ENCODE data around the gene PET117. TPM values are rescaled to one million over a fixed set of nuclear protein-coding genes. Genes with fewer than 3 reads are reported as not detected.
"Not testable (repeated sequence)": the region's sequence is repeated elsewhere in the genome, so short reads cannot be mapped to it uniquely, and the experiment has no call there.

Gene PET117
- total and polyA plus RNA-seq, 7 donors = 13.2 to 29.4 (median 18.0) TPM

GRCh38 chr20:18174906-18175683, 37.4 kb downstream of the PET117 start:
- peaks cover 0 to 9% of the 10 kb centered on the region in 2 donors for H3K36me3 ChIP-seq (ENCODE audit: insufficient read depth in 1 of 2, low read depth in 1 of 2)
- H3K27ac ChIP-seq = no peak overlapping the region
- intact Hi-C loops (cut with DNase I) = no loop called here
- ATAC-seq (no peak), DNase-seq (no peak)
- no peaks in the 10 kb centered on the region for H3K27me3 ChIP-seq (ENCODE audit: insufficient read depth in 3 of 3, low read length in 2 of 3)
- no peak overlapping the region for H3K4me3 ChIP-seq
- WGBS, 3 donors = 93 to 96% (median 94%) methylated on average over 14 of the region's 14 CpGs
- peaks cover 2% of the 10 kb centered on the region for H3K9me3 ChIP-seq
- TF ChIP-seq CTCF (IDR thresholded peaks at IDR 0.05) = no peak
- H3K4me1 ChIP-seq = no peaks in the 10 kb centered on the region

GRCh38 chr20:18176318-18176785, 38.7 kb downstream of the PET117 start:
- Histone ChIP-seq H3K9me3 (peaks cover 7% of the 10 kb centered on the region), H3K4me1 (no peaks in the 10 kb centered on the region), H3K27ac (no peak overlapping the region), H3K4me3 (no peak overlapping the region), H3K27me3 (ENCODE audit: insufficient read depth in 3 of 3, low read length in 2 of 3) (no peaks in the 10 kb centered on the region), H3K36me3 (ENCODE audit: insufficient read depth in 1 of 2, low read depth in 1 of 2) (peaks cover 0 to 7% of the 10 kb centered on the region in 2 donors)
- no peak for DNase-seq
- TF ChIP-seq CTCF (IDR thresholded peaks at IDR 0.05) = no peak
- ATAC-seq = no peak
- WGBS, 3 donors = 80 to 90% (median 87%) methylated on average over 8 of the region's 8 CpGs
- intact Hi-C loops (cut with DNase I) = no loop called here

GRCh38 chr20:18180366-18180765, 42.7 kb downstream of the PET117 start:
- not testable (repeated sequence) for ATAC-seq
- H3K36me3 ChIP-seq (ENCODE audit: insufficient read depth in 1 of 2, low read depth in 1 of 2) = peaks cover 0 to 39% of the 10 kb centered on the region in 2 donors

GRCh38 chr20:18180815-18181214, 43.2 kb downstream of the PET117 start:
- H3K9me3 ChIP-seq = peaks cover 7% of the 10 kb centered on the region
- no peaks in the 10 kb centered on the region for H3K4me1 ChIP-seq
- peaks cover 0 to 43% of the 10 kb centered on the region in 2 donors for H3K36me3 ChIP-seq (ENCODE audit: insufficient read depth in 1 of 2, low read depth in 1 of 2)
- 59 to 100% (median 97%) methylated on average over 1 of the region's 1 CpG for WGBS, 3 donors
- no peak overlapping the region for H3K27ac ChIP-seq
- intact Hi-C loops (cut with DNase I) = no loop called here
- H3K4me3 ChIP-seq = no peak overlapping the region
- no peak for DNase-seq
- H3K27me3 ChIP-seq (ENCODE audit: insufficient read depth in 3 of 3, low read length in 2 of 3) = no peaks in the 10 kb centered on the region
- no peak for TF ChIP-seq CTCF (IDR thresholded peaks at IDR 0.05)
- ATAC-seq = no peak

More at GRCh38 chr20:18180366-18180765, 42.7 kb downstream of the PET117 start:
- H3K4me1 ChIP-seq; H3K4me3 ChIP-seq; H3K27ac ChIP-seq; intact Hi-C loops (cut with DNase I); H3K27me3 ChIP-seq (ENCODE audit: insufficient read depth in 3 of 3, low read length in 2 of 3); DNase-seq; H3K9me3 ChIP-seq: not testable (repeated sequence)

- DNase-seq (no peak), ATAC-seq (no peak)
- Histone ChIP-seq H3K27ac (no peak overlapping the region), H3K9me3 (no peaks in the 10 kb centered on the region), H3K4me1 (no peaks in the 10 kb centered on the region), H3K27me3 (ENCODE audit: insufficient read depth in 3 of 3, low read length in 2 of 3) (no peaks in the 10 kb centered on the region), H3K36me3 (ENCODE audit: insufficient read depth in 1 of 2, low read depth in 1 of 2) (peaks cover 5 to 86% of the 10 kb centered on the region in 2 donors), H3K4me3 (no peak overlapping the region)
- 67 to 84% (median 80%) methylated on average over 5 of the region's 5 CpGs for WGBS, 3 donors
- no peak for TF ChIP-seq CTCF (IDR thresholded peaks at IDR 0.05)
- intact Hi-C loops (cut with DNase I) = no loop called here
These were observed 49.4 kb downstream of the PET117 start for GRCh38 chr20:18187020-18187419.

Measured in psoas muscle (tissue), 8 donors.